Naive thymus-derived CD4-positive, alpha-beta T cell (primary cell): ENCODE measurements around the gene TCP11L2. TPM values are rescaled to one million over a fixed set of nuclear protein-coding genes. Genes with fewer than 3 reads are reported as not detected.
"Not testable (repeated sequence)": the region's sequence is repeated elsewhere in the genome, so short reads cannot be mapped to it uniquely, and the experiment has no call there.

Experiments
- ATAC-seq: fragments of 150-1000 bp; cut with Tn5 transposase; 2 replicates; pipeline ENCODE4 v1.10.0; 2021; ENCODE audit warnings: mild to moderate bottlenecking, moderate library complexity
- CTCF ChIA-PET: fragments of 350-600 bp; sonication (Branson Sonifier 250); formaldehyde crosslinking; loops from one replicate; lab custom pipeline; 2021; ENCODE audit warnings: antibody characterized with exemption; lab: Charles Lee
- POLR2A ChIA-PET: fragments of 350-600 bp; sonication (Branson Sonifier 250); formaldehyde crosslinking; loops from one replicate; lab custom pipeline; 2021; ENCODE audit warnings: antibody characterized with exemption, inconsistent platforms; lab: Charles Lee
- DNase-seq, 9 donors: peaks; one replicate each; pipeline versions ENCODE4 v3.0.0 to v3.0.0-alpha.2; 2020 to 2022; ENCODE audit warnings: mixed read lengths in 1 of 9
- H3K27ac ChIP-seq: one replicate; pipeline ENCODE4 v1.7.0; 2013; ENCODE audit warnings: mild to moderate bottlenecking, low read depth, low read length, moderate library complexity
- H3K27me3 ChIP-seq, 2 donors: one replicate each; pipeline ENCODE4 v1.7.0; 2013; ENCODE audit warnings: low read length in 2 of 2, mild to moderate bottlenecking in 2 of 2, moderate library complexity in 2 of 2; ENCODE audit not compliant: control insufficient read depth in 2 of 2, insufficient read depth in 2 of 2
- H3K36me3 ChIP-seq, 3 experiments: 1 replicate in 2 of 3; 2 replicates in 1 of 3; pipeline ENCODE4 v1.7.0; 2013; ENCODE audit warnings: low read length in 3 of 3, mild to moderate bottlenecking in 3 of 3, moderate library complexity in 1 of 3; ENCODE audit not compliant: insufficient read depth in 3 of 3, control insufficient read depth in 2 of 3
- H3K4me1 ChIP-seq, 2 donors: one replicate each; pipeline ENCODE4 v1.7.0; 2013; ENCODE audit warnings: low read length in 2 of 2, mild to moderate bottlenecking in 2 of 2, moderate library complexity in 1 of 2; ENCODE audit not compliant: control insufficient read depth in 2 of 2, insufficient read depth in 2 of 2
- H3K4me3 ChIP-seq: 2 replicates; pipeline ENCODE4 v1.7.0; 2013; ENCODE audit warnings: mild to moderate bottlenecking, low read length
- H3K9me3 ChIP-seq, 3 experiments: 1 replicate in 2 of 3; 2 replicates in 1 of 3; pipeline ENCODE4 v1.7.0; 2013; ENCODE audit warnings: low read length in 3 of 3; ENCODE audit not compliant: control insufficient read depth in 2 of 3
- H3K27ac Mint-ChIP-seq, 9 donors: one replicate each; pipeline ENCODE4 v1.8.0; 2020 to 2022; ENCODE audit warnings: mixed read lengths in 9 of 9, mild to moderate bottlenecking in 8 of 9, moderate library complexity in 5 of 9, inconsistent platforms in 2 of 9
- H3K27me3 Mint-ChIP-seq, 5 donors: one replicate each; pipeline ENCODE4 v1.8.0; 2021 to 2022; ENCODE audit warnings: mixed read lengths in 5 of 5, mild to moderate bottlenecking in 1 of 5
- H3K36me3 Mint-ChIP-seq, 5 donors: one replicate each; pipeline ENCODE4 v1.8.0; 2020 to 2022; ENCODE audit warnings: mixed read lengths in 5 of 5, mild to moderate bottlenecking in 3 of 5, inconsistent platforms in 1 of 5
- H3K4me1 Mint-ChIP-seq, 7 donors: one replicate each; pipeline ENCODE4 v1.8.0; 2020 to 2022; ENCODE audit warnings: mixed read lengths in 7 of 7, mild to moderate bottlenecking in 3 of 7, inconsistent platforms in 1 of 7
- H3K4me3 Mint-ChIP-seq, 10 donors: one replicate each; pipeline ENCODE4 v1.8.0; 2020 to 2022; ENCODE audit warnings: mild to moderate bottlenecking in 10 of 10, mixed read lengths in 10 of 10, moderate library complexity in 6 of 10, inconsistent platforms in 2 of 10
- H3K9me3 Mint-ChIP-seq, 11 donors: one replicate each; pipeline ENCODE4 v1.8.0; 2020 to 2022; ENCODE audit warnings: mixed read lengths in 11 of 11, mild to moderate bottlenecking in 4 of 11, inconsistent platforms in 1 of 11, moderate library complexity in 1 of 11
- intact Hi-C, 2 donors: fragments of 100-400 bp; cut with micrococcal nuclease; formaldehyde crosslinking; loops; one replicate each; pipeline ENCODE4 v1.15.1; 2023
- polyA plus RNA-seq, 2 donors: library from polyadenylated mRNA; unstranded; fragments of 300-500 nt; fragmentation: Illumina TruSeq; gene quantifications; one replicate each; pipeline ENCODE4 v1.2.3, GENCODE V29; 2021
- total RNA-seq, 6 experiments: library from RNA in 5 of 6; stranded (reverse) in 5 of 6; gene quantifications; 1 replicate in 5 of 6; 2 replicates in 1 of 6; pipeline ENCODE4 v1.2.3 and lab custom pipeline; 2021 to 2026

The TCP11L2 gene
- total and polyA plus RNA-seq, 7 experiments from 2014 or later, result 26.9 to 258 (median 133) TPM

DNA sequence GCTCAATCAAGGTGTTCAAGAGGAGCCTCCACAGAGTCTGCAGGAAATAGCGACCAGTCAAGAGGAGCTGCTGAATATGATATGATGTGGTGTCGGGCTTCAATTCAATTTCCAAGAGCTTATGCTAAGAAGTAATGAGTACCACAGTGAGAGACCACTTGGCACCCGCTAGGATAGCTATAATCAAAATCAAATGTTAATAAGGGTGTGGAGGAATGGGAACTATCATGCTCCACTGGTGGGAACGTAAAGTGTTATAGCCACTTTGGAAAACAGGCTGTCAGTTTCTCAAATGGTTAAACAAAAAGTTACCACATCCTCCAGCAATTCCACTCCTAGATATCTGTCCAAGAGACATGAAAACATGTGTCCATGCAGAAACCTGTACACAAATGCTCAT lies 61.7 kb downstream of the TCP11L2 start:
- no peak overlapping the region for H3K4me3 ChIP-seq
- CTCF ChIA-PET, result no interaction called here
- H3K27me3 ChIP-seq, result no peaks in the 10 kb centered on the region
- no peak overlapping the region for H3K27ac ChIP-seq
- ATAC-seq, result no peak
- no peaks in the 10 kb centered on the region for H3K9me3 ChIP-seq
- Mint-ChIP-seq H3K36me3 (peaks cover 0 to 20% (median 8%) of the 10 kb centered on the region in 5 donors), H3K27ac (no peak overlapping the region), H3K27me3 (no peaks in the 10 kb centered on the region), H3K9me3 (no peaks in the 10 kb centered on the region), H3K4me1 (no peaks in the 10 kb centered on the region), H3K4me3 (no peak overlapping the region)
- POLR2A ChIA-PET, result no interaction called here
- peaks cover 0 to 18% (median 4%) of the 10 kb centered on the region in 3 experiments for H3K36me3 ChIP-seq
- intact Hi-C loops, result no loop called here
- DNase-seq, result no peak
- no peaks in the 10 kb centered on the region for H3K4me1 ChIP-seq

DNA sequence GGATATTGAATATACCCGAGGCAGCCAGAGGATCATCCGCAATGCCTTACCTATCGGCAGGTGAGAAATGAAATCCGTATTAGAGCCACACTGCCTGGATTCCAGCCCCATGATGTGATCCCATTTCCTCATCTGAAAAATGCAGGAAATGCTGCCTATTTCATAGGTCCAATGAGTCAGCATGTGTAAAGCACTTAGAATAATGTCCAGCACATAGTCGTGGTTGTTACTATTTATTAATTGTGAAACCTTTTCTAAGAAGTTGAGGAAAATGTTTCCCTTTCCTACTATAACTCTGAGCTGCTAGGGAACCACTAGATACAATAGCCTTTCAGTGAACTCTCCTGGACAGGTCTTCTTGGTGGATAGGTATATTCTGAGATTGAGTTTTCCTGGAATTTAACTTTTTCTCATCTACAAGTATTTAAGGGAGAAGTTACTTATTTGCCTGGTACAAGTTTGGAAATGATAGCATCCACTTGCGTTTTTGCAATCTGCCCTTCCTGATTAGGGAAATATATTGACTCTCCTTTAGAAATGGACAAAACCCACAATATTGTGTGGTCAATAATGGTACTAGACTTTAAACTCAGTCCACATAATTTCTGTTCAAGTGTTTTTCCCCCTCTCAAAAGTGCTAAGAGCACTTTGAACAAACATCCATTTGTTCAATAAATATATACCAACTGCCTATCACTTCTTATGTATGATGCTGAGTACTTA lies 67.3 kb downstream of the TCP11L2 start:
- ATAC-seq (no peak), DNase-seq (no peak)
- intact Hi-C loops, result no loop called here
- no peaks in the 10 kb centered on the region for H3K4me1 ChIP-seq
- Mint-ChIP-seq H3K36me3 (peaks cover 0 to 56% (median 36%) of the 10 kb centered on the region in 5 donors), H3K9me3 (peaks cover 0 to 5% (median 0%) of the 10 kb centered on the region in 11 donors), H3K4me3 (no peak overlapping the region), H3K27me3 (no peaks in the 10 kb centered on the region), H3K4me1 (peaks cover 0 to 3% (median 0%) of the 10 kb centered on the region in 7 donors), H3K27ac (no peak overlapping the region)
- ChIA-PET POLR2A (no interaction called here), CTCF (no interaction called here)
- H3K27me3 ChIP-seq, result no peaks in the 10 kb centered on the region
- H3K27ac ChIP-seq, result no peak overlapping the region
- peaks cover 0 to 28% (median 4%) of the 10 kb centered on the region in 3 experiments for H3K36me3 ChIP-seq
- H3K4me3 ChIP-seq, result no peak overlapping the region
- H3K9me3 ChIP-seq, result no peaks in the 10 kb centered on the region

DNA sequence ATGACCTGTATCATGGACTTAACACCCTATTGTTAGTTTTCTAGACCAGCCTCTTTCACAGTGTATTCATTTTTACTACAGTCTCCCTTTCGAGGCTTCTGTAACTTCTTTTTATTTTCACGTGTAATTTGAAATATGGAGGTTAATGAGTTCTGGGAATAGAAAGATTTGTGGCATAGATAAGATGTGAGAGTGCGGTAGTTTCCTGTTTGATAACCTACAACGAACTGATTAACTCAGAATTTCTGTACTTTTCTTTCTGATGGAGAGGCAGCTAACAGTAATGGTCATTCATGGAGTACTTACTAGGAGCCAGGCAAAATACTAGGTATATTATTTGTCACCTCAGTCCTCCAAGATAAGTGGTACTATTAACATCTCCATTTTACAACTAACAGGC lies 76.3 kb downstream of the TCP11L2 start:
- no peak overlapping the region for H3K4me3 ChIP-seq
- H3K36me3 Mint-ChIP-seq, result peaks cover 23 to 60% (median 56%) of the 10 kb centered on the region in 5 donors
- POLR2A ChIA-PET, result no interaction called here

DNA sequence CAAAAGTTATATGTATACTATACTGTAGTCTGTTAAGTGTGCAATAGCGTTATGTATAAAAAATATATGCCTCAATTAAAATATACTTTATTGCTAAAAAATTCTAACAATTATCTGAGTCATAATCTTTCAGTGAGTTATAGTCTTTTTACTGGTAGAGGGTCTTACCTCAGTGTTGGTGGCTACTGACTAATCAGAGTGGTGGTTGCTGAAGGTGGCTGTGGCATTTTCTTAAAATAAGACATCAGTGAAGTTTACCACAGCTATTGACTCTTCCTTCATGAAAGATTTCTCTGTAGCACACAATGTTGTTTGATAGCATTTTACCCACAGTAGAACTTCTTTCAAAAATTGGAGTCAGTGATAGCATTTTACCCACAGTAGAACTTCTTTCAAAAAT lies 78.4 kb downstream of the TCP11L2 start:
- Histone ChIP-seq H3K27me3 (no peaks in the 10 kb centered on the region), H3K4me1 (peaks cover 0 to 7% of the 10 kb centered on the region in 2 donors), H3K4me3 (no peak overlapping the region), H3K36me3 (peaks cover 0 to 34% (median 3%) of the 10 kb centered on the region in 3 experiments), H3K27ac (no peak overlapping the region), H3K9me3 (no peaks in the 10 kb centered on the region)
- Mint-ChIP-seq H3K4me3 (no peak overlapping the region), H3K27me3 (no peaks in the 10 kb centered on the region), H3K27ac (peak overlapping the region in 1 of 9 donors; percentile 17), H3K4me1 (peaks cover 3 to 19% (median 15%) of the 10 kb centered on the region in 7 donors), H3K36me3 (peaks cover 18 to 47% (median 44%) of the 10 kb centered on the region in 5 donors), H3K9me3 (peaks cover 0 to 6% (median 0%) of the 10 kb centered on the region in 11 donors)
- ChIA-PET POLR2A (interaction anchor here (0.6 kb wide), 1 partner anchor 1178 kb away, joined by 3 read pairs; no protein-coding TSS in a partner anchor), CTCF (no interaction called here)
- ATAC-seq, result no peak
- intact Hi-C loops, result no loop called here
- no peak for DNase-seq

More for the DNA sequence above, 76.3 kb downstream of the TCP11L2 start:
- peaks cover 0 to 26% (median 3%) of the 10 kb centered on the region in 3 experiments for H3K36me3 ChIP-seq
- Mint-ChIP-seq H3K4me3 (peak overlapping the region in 6 of 10 donors; percentile 3 to 53 (median 32)), H3K9me3 (peaks cover 0 to 9% (median 0%) of the 10 kb centered on the region in 11 donors), H3K27ac (peak overlapping the region in 5 of 9 donors; percentile 39 to 80 (median 74)), H3K4me1 (peaks cover 3 to 19% (median 15%) of the 10 kb centered on the region in 7 donors), H3K27me3 (no peaks in the 10 kb centered on the region)
- H3K9me3 ChIP-seq, result no peaks in the 10 kb centered on the region
- peaks cover 0 to 7% of the 10 kb centered on the region in 2 donors for H3K4me1 ChIP-seq
- H3K27ac ChIP-seq, result no peak overlapping the region
- CTCF ChIA-PET, result interaction anchor here (0.6 to 1.7 kb wide), 4 partner anchors 20 to 734 kb away, joined by 3 to 5 read pairs (median 3); no protein-coding TSS in a partner anchor
- no peaks in the 10 kb centered on the region for H3K27me3 ChIP-seq
- DNase-seq, result no peak
- intact Hi-C loops, result no loop called here
- ATAC-seq, result no peak

DNA sequence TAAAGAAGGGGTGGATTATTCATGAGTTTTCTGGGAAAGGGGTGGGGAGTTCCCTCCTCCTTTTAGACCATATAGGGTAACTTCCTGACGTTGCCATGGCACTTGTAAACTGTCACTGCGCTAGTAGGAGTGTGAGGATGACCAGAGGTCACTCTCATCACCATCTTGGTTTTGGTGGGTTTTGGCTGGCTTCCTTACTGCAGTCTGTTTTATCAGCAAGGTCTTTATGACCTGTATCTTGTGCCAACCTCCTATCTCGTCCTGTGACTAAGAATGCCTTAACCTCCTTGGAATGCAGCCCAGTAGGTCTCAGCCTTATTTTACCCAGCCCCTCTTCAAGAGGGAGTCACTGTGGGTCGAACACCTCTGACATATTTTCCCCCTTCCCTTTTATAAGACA lies 79.3 kb downstream of the TCP11L2 start:
- peak overlapping the region in 1 of 9 donors; percentile 79 for H3K27ac Mint-ChIP-seq
- ATAC-seq, H3K4me1 ChIP-seq, H3K9me3 Mint-ChIP-seq, CTCF ChIA-PET, H3K4me3 Mint-ChIP-seq, intact Hi-C loops, H3K27ac ChIP-seq, H3K9me3 ChIP-seq, POLR2A ChIA-PET, H3K27me3 Mint-ChIP-seq, H3K27me3 ChIP-seq, DNase-seq, H3K4me3 ChIP-seq: not testable (repeated sequence)
- peaks cover 18 to 45% (median 35%) of the 10 kb centered on the region in 5 donors for H3K36me3 Mint-ChIP-seq
- H3K36me3 ChIP-seq, result peaks cover 0 to 31% (median 3%) of the 10 kb centered on the region in 3 experiments
- peaks cover 3 to 19% (median 15%) of the 10 kb centered on the region in 7 donors for H3K4me1 Mint-ChIP-seq

DNA sequence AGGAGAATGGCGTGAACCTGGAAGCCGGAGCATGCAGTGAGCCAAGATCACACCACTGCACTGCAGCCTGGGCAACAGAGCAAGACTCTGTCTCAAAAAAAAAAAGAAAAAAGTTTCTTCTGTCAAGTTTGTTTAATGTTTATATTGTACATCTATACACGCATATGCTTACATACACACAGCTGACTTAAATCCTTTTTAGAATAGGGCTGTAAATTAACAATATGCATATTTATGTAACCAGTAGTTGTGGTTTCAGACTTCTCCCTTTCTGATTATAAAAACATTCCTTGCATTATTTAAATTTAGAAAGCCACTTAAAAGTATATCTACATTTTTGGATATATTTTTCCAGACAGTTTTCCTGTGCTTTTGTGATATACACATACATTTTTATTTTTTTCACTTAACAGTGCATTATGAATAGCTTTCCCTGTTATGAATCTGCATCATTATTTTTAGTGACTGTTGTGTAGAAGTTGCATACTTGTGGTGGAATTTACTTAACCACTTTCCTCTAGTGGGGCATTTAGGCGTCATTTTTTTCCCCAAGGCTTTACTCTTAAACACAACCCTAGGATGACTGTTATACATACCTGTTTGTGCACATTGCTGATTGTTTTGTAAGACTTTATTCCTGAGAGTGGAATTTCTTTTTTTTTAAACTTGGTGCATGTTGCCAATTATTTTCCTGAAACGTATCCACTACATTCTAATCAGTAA lies 84.4 kb downstream of the TCP11L2 start:
- no peak overlapping the region for H3K4me3 ChIP-seq
- H3K27ac Mint-ChIP-seq, result no peak overlapping the region
- H3K9me3 Mint-ChIP-seq, result peaks cover 0 to 6% (median 0%) of the 10 kb centered on the region in 11 donors
- no peak for DNase-seq
- ATAC-seq, result no peak
- no peaks in the 10 kb centered on the region for H3K9me3 ChIP-seq
- H3K27me3 ChIP-seq, result no peaks in the 10 kb centered on the region
- peaks cover 0 to 17% (median 0%) of the 10 kb centered on the region in 3 experiments for H3K36me3 ChIP-seq
- H3K4me3 Mint-ChIP-seq, result no peak overlapping the region
- H3K27ac ChIP-seq, result no peak overlapping the region
- ChIA-PET CTCF (interaction anchor here (0.6 to 1.6 kb wide), 11 partner anchors 443 to 718 kb away, joined by 3 to 6 read pairs (median 3); no protein-coding TSS in a partner anchor), POLR2A (interaction anchor here (0.6 kb wide), 1 partner anchor 586 kb away, joined by 3 read pairs; no protein-coding TSS in a partner anchor)
- peaks cover 0 to 4% (median 0%) of the 10 kb centered on the region in 7 donors for H3K4me1 Mint-ChIP-seq
- intact Hi-C loops, result loop anchor here (1.0 to 5.0 kb wide), 6 partner anchors 30 to 1220 kb away; partner anchors contain the start of gene POLR3B (in 1 of the 2)
- peaks cover 12 to 33% (median 20%) of the 10 kb centered on the region in 5 donors for H3K36me3 Mint-ChIP-seq
- no peaks in the 10 kb centered on the region for H3K27me3 Mint-ChIP-seq
- H3K4me1 ChIP-seq, result no peaks in the 10 kb centered on the region
